Adrenal gland (tissue), 12 donors: ENCODE measurements around the gene CKS1B. TPM values are rescaled to one million over a fixed set of nuclear protein-coding genes. Genes with fewer than 3 reads are reported as not detected.

Experiments used
- DNase-seq, 7 donors: peaks; one replicate each; pipeline ENCODE4 v3.0.0-alpha.2; 2019 to 2020
- H3K27ac ChIP-seq, 5 donors: fragments of 200-600 bp; sonication (generic) in 4 of 5; 1 replicate in 3 of 5; 2 replicates in 2 of 5; pipeline versions ENCODE4 v1.5.1 to v1.8.0; 2016 to 2020; ENCODE audit warnings: mild to moderate bottlenecking in 1 of 5
- H3K27me3 ChIP-seq: fragments of 200-600 bp; 2 replicates; pipeline ENCODE4 v1.8.0; 2021
- H3K36me3 ChIP-seq, 2 donors: fragments of 200-600 bp; replicated peaks in 1 of 2; 1 replicate in 1 of 2; 2 replicates in 1 of 2; pipeline versions ENCODE4 v1.5.1 to v1.8.0; 2018 to 2022
- H3K4me1 ChIP-seq, 2 donors: fragments of 200-600 bp; replicated peaks in 1 of 2; 1 replicate in 1 of 2; 2 replicates in 1 of 2; pipeline versions ENCODE4 v1.5.1 to v1.8.0; 2018 to 2021
- H3K4me3 ChIP-seq, 4 donors: fragments of 200-600 bp; sonication (generic) in 3 of 4; one replicate each; pipeline ENCODE4 v1.5.1; 2016 to 2018
- H3K9me3 ChIP-seq, 3 donors: fragments of 200-600 bp; sonication (generic) in 1 of 3; replicated peaks in 1 of 3; 1 replicate in 2 of 3; 2 replicates in 1 of 3; pipeline versions ENCODE4 v1.5.1 to v1.8.0; 2016 to 2021
- POLR2A ChIP-seq, 2 donors: fragments of 450-650 bp; IDR thresholded peaks; one replicate each; pipeline ENCODE4 v1.6.1; 2017; ENCODE audit warnings: antibody characterized with exemption in 2 of 2, mild to moderate bottlenecking in 2 of 2, moderate library complexity in 1 of 2
- WGBS, 4 donors: extraction: QIAGEN DNeasy Blood & Tissue Kit in 2 of 4; methylation state at CpG; one replicate each; pipeline versions ENCODE4 v1.1.5 to v1.1.7; 2013 to 2017; 5-methylcytosine and 5-hydroxymethylcytosine counted together
- intact Hi-C, 2 donors: fragments of 100-400 bp; cut with DNase I; formaldehyde crosslinking; loops; one replicate each; pipeline versions ENCODE4 v1.14.1 to v1.15.0; 2022 to 2023
- polyA plus RNA-seq, 3 donors: library from polyadenylated mRNA; stranded (reverse); fragments of 200-250 nt in 2 of 3; fragments of 350-450 nt in 1 of 3; fragmentation: Illumina TruSeq in 1 of 3; extraction: RNeasy Lipid Tissue Mini Kit (QIAGEN cat#74804) in 1 of 3; gene quantifications; one replicate each; pipeline ENCODE4 v1.2.3, GENCODE V29; 2013 to 2014
- total RNA-seq, 9 donors: library from RNA; depleted of rRNA in 4 of 9; stranded (reverse); fragments of >200 nt in 4 of 9; fragments of 120-200 nt in 1 of 9; fragmentation: NEBNext Ultra II Directional in 1 of 9; extraction: Animal tissue kit (Norgen Biotek cat#: 25700) in 1 of 9; gene quantifications; one replicate each; pipeline versions ENCODE4 v1.1.0 to v1.2.4, GENCODE V29; 2013 to 2023
- TF ChIP-seq, protein P1 (sequence below), 6 experiments: fragments of 450-650 bp in 4 of 6; fragments of 200-600 bp in 2 of 6; sonication (generic) in 1 of 6; IDR thresholded peaks; 1 replicate in 5 of 6; 2 replicates in 1 of 6; pipeline versions ENCODE4 v1.5.1 to v1.8.0; 2016 to 2021; ENCODE audit warnings: antibody characterized with exemption in 6 of 6, mild to moderate bottlenecking in 2 of 6, moderate library complexity in 1 of 6
- donor health status: healthy with polysubstance abuse.
- donor health status: Bipolar disorder and iron deficiency.
- donor health status: DM: yes; HTN: yes; CAD: no.
- donor health status: DM: no; HTN: no; CAD: no.
- donor health status: DM: no; HTN: no; CAD: no.
- donor health status: DM: yes; HTN: yes; CAD: no.

Gene CKS1B
- total and polyA plus RNA-seq, 12 donors, result 12.4 to 87.0 (median 29.5) TPM

DNA sequence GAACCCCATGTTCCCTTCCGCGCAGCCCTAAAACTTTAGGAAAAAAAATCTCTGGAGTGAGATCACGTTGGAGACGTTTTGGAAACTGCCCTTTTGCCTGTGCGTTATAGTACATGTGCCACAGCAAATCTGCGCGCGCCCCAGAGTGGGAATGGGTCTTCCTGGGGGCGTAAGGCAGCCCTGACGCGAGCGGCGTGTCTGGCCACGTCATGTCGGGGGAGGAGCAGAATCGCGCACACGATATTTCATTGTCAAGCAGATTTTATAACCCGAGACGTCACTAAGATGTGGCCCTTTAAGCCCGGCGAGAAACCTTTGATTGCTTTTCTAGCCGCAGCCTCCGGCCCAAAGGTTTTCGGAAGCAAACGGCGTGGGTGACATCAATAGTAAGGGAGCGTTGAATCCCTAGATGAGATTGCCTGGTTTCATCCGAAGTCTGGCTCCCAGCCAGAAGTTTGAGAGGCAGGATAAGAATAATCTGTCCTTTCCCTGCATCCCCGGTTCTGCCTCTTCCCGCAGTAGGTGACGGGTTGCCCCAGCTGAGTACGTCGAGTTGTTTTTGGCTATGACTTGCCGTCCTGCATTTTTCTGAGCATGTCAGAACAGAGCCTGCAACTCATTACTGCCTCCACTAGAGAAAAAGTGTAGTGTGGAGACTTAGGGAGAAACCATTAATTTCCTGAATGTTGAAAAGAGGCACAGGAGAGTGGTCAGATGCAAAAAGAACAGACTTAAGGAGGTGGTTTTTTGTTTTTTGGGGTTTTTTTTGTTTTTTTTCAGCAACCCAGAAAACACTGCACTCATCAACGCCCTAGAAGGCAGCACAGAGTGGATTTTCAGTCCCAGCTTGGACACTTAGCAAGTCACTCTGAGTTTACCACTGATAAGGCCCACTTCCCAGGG lies 37.1 kb upstream of the CKS1B start:
- peak; percentile 92 to 96 (median 93) for DNase-seq
- TF ChIP-seq POLR2A (IDR thresholded peaks at IDR 0.05), result peak; percentile 60 to 77
- TF ChIP-seq, protein P1, sequence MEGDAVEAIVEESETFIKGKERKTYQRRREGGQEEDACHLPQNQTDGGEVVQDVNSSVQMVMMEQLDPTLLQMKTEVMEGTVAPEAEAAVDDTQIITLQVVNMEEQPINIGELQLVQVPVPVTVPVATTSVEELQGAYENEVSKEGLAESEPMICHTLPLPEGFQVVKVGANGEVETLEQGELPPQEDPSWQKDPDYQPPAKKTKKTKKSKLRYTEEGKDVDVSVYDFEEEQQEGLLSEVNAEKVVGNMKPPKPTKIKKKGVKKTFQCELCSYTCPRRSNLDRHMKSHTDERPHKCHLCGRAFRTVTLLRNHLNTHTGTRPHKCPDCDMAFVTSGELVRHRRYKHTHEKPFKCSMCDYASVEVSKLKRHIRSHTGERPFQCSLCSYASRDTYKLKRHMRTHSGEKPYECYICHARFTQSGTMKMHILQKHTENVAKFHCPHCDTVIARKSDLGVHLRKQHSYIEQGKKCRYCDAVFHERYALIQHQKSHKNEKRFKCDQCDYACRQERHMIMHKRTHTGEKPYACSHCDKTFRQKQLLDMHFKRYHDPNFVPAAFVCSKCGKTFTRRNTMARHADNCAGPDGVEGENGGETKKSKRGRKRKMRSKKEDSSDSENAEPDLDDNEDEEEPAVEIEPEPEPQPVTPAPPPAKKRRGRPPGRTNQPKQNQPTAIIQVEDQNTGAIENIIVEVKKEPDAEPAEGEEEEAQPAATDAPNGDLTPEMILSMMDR (IDR thresholded peaks at IDR 0.05), result peak in 4 of 6 experiments; percentile 9 to 53 (median 42)
- Histone ChIP-seq H3K4me3 (peak overlapping the region in 2 of 4 donors; percentile 65 to 69), H3K4me1 (peaks cover 31 to 49% of the 10 kb centered on the region in 2 donors), H3K27ac (peak overlapping the region; percentile 84 to 99 (median 97)), H3K27me3 (no peaks in the 10 kb centered on the region), H3K36me3 (no peaks in the 10 kb centered on the region), H3K9me3 (no peaks in the 10 kb centered on the region)
- intact Hi-C loops, result no loop called here
- 1 to 2% (median 1%) methylated on average over 30 to 36 of the region's 36 CpGs for WGBS, 4 donors

- H3K36me3 ChIP-seq, result no peaks in the 10 kb centered on the region
- TF ChIP-seq, protein P1 (IDR thresholded peaks at IDR 0.05), result no peak
- no peak for TF ChIP-seq POLR2A (IDR thresholded peaks at IDR 0.05)
- WGBS, 4 donors, result 82 to 87% (median 85%) methylated on average over 8 of the region's 8 CpGs
- intact Hi-C loops, result no loop called here
- no peak for DNase-seq
- H3K27ac ChIP-seq, result peak overlapping the region; percentile 84 to 99 (median 97)
- peak overlapping the region in 1 of 4 donors; percentile 65 for H3K4me3 ChIP-seq
- H3K9me3 ChIP-seq, result no peaks in the 10 kb centered on the region
- no peaks in the 10 kb centered on the region for H3K27me3 ChIP-seq
- H3K4me1 ChIP-seq, result peaks cover 36 to 56% of the 10 kb centered on the region in 2 donors
Observed at GRCh38 chr1:154937988-154938386, 36.5 kb upstream of the CKS1B start.

DNA sequence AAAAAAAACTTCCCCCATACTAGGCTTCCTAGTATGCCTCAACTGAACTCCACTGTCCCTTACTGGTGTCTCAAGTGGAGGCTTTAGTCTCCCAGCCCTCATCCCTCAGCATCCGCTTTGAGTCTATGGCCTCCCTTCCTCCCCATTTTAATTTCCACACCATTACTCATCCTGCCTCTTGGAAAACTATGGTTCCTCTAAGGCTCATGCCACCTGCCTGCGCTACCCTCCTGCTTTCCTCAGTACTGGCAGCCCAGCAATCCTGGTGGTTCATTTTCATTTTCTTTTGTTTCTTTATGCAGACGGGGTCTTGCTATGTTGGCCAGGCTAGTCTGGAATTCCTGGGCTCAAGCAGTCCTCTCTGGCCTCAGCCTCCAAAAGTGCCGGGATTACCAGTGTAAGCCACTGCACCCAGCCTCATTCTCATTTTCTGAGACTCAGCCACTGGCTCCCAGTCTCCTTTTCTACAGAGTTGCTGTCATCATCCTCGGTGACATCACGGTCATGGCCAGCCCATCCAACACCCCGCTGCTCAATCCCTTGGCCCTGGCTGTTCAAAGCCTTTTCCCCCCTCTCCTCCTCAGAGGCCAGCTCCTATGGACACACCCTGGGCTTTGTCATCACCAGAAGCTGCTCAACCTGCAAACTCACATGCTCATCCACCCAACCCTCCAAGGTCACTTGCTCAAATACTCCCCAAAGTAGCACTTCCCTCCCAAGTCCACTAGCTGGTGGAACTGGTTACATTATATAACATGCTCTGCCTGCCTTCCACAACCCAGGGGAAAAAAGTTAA lies 35.7 kb upstream of the CKS1B start:
- Histone ChIP-seq H3K4me1 (peaks cover 36 to 64% of the 10 kb centered on the region in 2 donors), H3K4me3 (no peak overlapping the region), H3K9me3 (no peaks in the 10 kb centered on the region), H3K27me3 (no peaks in the 10 kb centered on the region), H3K36me3 (no peaks in the 10 kb centered on the region), H3K27ac (peak overlapping the region in 4 of 5 donors; percentile 95 to 99 (median 98))
- WGBS, 4 donors, result 70 to 79% (median 75%) methylated on average over 7 of the region's 7 CpGs
- peak in 3 of 7 donors; percentile 60 to 72 (median 72) for DNase-seq
- intact Hi-C loops, result no loop called here
- no peak for TF ChIP-seq POLR2A (IDR thresholded peaks at IDR 0.05)
- TF ChIP-seq, protein P1 (IDR thresholded peaks at IDR 0.05), result peak in 1 of 6 experiments; percentile 10

DNA sequence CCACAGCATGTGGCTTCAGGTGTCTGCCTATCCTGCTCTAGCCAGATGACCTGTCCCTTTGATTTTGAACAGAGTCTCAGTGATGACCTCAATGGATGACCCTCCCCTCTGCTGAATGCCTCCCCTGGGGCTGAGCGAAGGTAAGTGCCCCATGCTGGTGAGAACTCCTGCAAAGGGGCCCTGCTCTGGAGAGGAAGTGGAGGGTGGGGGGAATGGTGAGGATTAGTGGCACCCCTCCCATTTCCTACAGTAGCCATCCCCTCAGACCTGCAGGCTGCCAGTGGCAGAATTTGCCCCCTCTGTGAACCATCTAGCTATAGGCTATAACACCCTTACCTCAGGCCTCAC lies 34.3 kb upstream of the CKS1B start:
- 80 to 100% (median 93%) methylated on average over 1 of the region's 1 CpG for WGBS, 4 donors
- Histone ChIP-seq H3K4me3 (no peak overlapping the region), H3K4me1 (peaks cover 48 to 75% of the 10 kb centered on the region in 2 donors), H3K9me3 (no peaks in the 10 kb centered on the region), H3K27me3 (no peaks in the 10 kb centered on the region), H3K27ac (peak overlapping the region in 2 of 5 donors; percentile 82 to 91), H3K36me3 (peaks cover 0 to 5% of the 10 kb centered on the region in 2 donors)
- TF ChIP-seq, protein P1 (IDR thresholded peaks at IDR 0.05), result no peak
- no peak for TF ChIP-seq POLR2A (IDR thresholded peaks at IDR 0.05)
- intact Hi-C loops, result no loop called here
- no peak for DNase-seq
